Nephron (organoid): ENCODE data around the gene SEZ6L2.
"Not testable (repeated sequence)": the region's sequence is repeated elsewhere in the genome, so short reads cannot be mapped to it uniquely, and the experiment has no call there.

Source experiments
- H3K27ac Mint-ChIP-seq, 3 experiments: 2 replicates each; pipeline ENCODE4 v1.8.0; 2020; ENCODE audit warnings: mixed read lengths in 3 of 3, mild to moderate bottlenecking in 2 of 3, moderate library complexity in 1 of 3
- H3K27me3 Mint-ChIP-seq: 2 replicates; pipeline ENCODE4 v1.8.0; 2021; ENCODE audit warnings: low read depth, mild to moderate bottlenecking, moderate library complexity, mixed read lengths
- H3K36me3 Mint-ChIP-seq: 2 replicates; pipeline ENCODE4 v1.8.0; 2020; ENCODE audit warnings: low read depth, mixed read lengths
- H3K4me1 Mint-ChIP-seq: 2 replicates; pipeline ENCODE4 v1.8.0; 2020; ENCODE audit warnings: mixed read lengths
- H3K4me3 Mint-ChIP-seq, 3 experiments: 2 replicates each; pipeline ENCODE4 v1.8.0; 2020; ENCODE audit warnings: mild to moderate bottlenecking in 3 of 3, mixed read lengths in 3 of 3, moderate library complexity in 2 of 3
- H3K9me3 Mint-ChIP-seq: 2 replicates; pipeline ENCODE4 v1.8.0; 2020; ENCODE audit warnings: mixed read lengths
- TF ChIP-seq, protein P1 (sequence below), 3 experiments: fragments of 200-600 bp; sonication (generic); IDR thresholded peaks; one replicate each; pipeline ENCODE4 v1.5.0; 2021; ENCODE audit warnings: antibody characterized with exemption in 3 of 3; ENCODE audit not compliant: unreplicated experiment in 3 of 3

Gene SEZ6L2

DNA sequence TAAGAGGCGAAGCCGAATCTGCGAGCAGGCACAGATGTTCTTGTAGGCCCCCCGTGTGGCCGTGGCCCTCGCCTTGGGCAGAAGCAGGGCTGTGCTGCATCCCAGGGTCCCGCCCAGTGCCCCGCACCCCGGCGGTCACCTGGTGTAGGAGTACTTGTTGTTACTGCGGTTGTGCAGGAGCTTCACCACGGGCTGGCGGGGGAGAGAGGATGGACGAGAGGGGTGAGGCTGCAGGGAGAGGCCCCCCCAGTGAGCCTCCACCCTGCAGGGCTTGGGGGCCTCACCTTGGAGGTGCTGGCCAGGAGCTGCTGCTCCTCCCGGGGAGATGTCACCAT, 12.3 kb upstream of the SEZ6L2 start:
- Mint-ChIP-seq H3K4me1 (no peaks in the 10 kb centered on the region), H3K36me3 (peaks cover 36% of the 10 kb centered on the region), H3K27me3 (no peaks in the 10 kb centered on the region), H3K9me3 (no peaks in the 10 kb centered on the region), H3K4me3 (no peak overlapping the region), H3K27ac (no peak overlapping the region)
- TF ChIP-seq, protein P1, sequence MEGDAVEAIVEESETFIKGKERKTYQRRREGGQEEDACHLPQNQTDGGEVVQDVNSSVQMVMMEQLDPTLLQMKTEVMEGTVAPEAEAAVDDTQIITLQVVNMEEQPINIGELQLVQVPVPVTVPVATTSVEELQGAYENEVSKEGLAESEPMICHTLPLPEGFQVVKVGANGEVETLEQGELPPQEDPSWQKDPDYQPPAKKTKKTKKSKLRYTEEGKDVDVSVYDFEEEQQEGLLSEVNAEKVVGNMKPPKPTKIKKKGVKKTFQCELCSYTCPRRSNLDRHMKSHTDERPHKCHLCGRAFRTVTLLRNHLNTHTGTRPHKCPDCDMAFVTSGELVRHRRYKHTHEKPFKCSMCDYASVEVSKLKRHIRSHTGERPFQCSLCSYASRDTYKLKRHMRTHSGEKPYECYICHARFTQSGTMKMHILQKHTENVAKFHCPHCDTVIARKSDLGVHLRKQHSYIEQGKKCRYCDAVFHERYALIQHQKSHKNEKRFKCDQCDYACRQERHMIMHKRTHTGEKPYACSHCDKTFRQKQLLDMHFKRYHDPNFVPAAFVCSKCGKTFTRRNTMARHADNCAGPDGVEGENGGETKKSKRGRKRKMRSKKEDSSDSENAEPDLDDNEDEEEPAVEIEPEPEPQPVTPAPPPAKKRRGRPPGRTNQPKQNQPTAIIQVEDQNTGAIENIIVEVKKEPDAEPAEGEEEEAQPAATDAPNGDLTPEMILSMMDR (IDR thresholded peaks at IDR 0.05; ENCODE audit: unreplicated experiment in 3 of 3): no peak

DNA sequence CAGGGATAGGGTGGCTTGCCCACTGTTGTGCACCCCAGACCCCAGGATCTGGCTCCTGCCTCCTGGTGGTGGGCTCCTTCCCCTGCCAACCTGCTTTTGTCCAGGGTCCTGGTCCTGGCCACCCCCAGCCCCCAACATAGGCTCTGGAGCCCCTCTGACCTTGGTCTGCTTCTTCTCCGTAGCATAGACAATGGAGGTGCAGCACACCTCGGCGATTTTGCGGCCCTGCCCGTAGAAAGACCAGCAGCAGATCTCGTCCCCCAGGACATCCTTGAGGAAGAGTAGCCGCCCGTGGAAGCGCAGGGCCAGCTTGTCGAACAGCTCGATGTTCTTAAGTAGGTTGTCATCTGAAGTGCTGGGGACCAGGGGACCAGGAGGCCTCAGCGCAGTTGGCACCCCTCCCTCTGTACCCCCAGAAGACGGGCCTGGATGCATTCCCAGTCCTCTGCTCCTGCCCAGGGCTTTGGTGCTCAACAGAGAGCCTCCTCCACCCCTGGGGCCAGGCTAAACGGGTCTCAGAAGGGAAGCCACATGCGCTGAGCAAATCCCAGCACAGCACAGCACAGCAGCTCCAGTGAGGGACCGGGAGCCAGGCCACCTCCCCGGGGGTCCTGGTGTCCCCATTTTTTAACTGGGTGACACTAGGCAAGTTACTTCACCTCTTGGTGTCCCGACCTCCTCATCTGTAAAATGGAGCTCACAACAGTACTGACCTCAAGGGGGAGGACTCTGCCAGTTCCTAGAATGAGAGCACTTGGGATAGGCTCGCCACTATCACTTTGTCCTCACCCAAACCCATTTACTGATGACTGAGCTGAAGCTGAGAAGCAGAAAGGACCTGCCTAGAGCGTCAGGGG, 11.7 kb upstream of the SEZ6L2 start:
- Mint-ChIP-seq H3K4me1 (no peaks in the 10 kb centered on the region), H3K27ac (no peak overlapping the region), H3K4me3 (no peak overlapping the region), H3K9me3 (no peaks in the 10 kb centered on the region), H3K36me3 (peaks cover 30% of the 10 kb centered on the region), H3K27me3 (no peaks in the 10 kb centered on the region)
- TF ChIP-seq, protein P1 (IDR thresholded peaks at IDR 0.05; ENCODE audit: unreplicated experiment in 3 of 3): no peak

DNA sequence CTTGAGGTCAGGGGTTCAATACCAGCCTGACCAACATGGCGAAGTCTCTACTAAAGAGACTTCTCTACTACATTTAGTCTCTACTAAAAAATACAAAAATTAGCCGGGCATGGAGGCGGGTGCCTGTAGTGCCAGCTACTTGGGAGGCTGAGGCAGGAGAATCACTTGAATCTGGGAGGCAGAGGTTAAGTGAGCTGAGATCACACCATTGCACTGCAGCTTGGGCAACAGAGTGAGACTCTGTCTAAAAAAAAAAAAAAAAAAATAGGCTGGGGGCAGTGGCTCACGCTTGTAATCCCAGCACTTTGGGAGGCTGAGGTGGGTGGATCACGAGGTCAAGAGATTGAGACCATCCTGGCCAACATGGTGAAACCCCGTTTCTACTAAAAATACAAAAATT, 10.5 kb upstream of the SEZ6L2 start:
- not testable (repeated sequence) for H3K27ac Mint-ChIP-seq, H3K9me3 Mint-ChIP-seq, H3K27me3 Mint-ChIP-seq, H3K4me1 Mint-ChIP-seq, H3K4me3 Mint-ChIP-seq
- peaks cover 20% of the 10 kb centered on the region for H3K36me3 Mint-ChIP-seq

DNA sequence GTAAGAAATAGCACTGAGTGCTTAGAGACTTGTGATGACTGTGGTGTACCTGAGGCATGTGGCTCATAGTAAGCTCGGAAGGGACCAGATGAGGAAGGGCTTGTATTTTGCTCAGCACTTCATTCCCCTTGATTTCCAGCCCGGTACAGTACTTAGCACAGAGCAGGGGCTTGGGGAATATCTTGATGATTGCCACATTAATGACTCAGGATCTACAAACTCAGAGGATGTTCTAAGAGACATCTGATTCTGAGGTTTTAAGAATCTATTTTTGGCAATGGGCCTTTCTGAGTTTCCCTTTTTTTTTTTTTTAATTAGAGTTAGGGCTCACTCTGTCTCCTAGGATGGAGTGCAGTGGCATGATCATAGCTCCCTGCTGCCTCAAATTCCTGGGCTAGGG, 10.0 kb upstream of the SEZ6L2 start:
- Mint-ChIP-seq H3K4me1 (no peaks in the 10 kb centered on the region), H3K9me3 (no peaks in the 10 kb centered on the region), H3K27ac (no peak overlapping the region), H3K36me3 (peaks cover 16% of the 10 kb centered on the region), H3K4me3 (no peak overlapping the region), H3K27me3 (no peaks in the 10 kb centered on the region)
- TF ChIP-seq, protein P1 (IDR thresholded peaks at IDR 0.05; ENCODE audit: unreplicated experiment in 3 of 3): no peak

DNA sequence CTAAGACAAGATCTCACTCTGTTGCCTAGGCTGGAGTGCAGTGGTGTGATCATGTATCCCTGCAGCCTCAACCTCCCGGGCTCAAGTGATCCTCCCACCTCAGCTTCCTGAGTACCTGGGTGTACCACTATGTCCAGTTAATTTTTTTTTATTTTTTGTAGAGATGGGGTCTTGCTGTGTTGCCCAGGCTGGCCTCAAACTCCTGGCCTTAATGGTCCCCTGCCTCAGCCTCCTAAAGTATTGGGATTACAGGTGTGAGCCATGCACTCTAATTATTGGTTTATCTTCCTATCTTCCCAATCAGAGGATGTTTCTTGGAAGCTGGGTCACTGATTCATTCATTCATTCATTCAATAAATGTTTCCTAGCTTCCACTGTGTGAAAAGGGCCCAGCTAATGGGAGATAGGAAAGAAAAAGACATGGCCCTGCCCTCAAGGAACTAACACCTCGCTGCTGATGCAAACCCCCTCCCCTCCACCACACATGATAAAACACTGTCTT, 9.4 kb upstream of the SEZ6L2 start:
- Mint-ChIP-seq H3K36me3 (peaks cover 11% of the 10 kb centered on the region), H3K27me3 (no peaks in the 10 kb centered on the region), H3K27ac (no peak overlapping the region), H3K9me3 (no peaks in the 10 kb centered on the region), H3K4me3 (no peak overlapping the region), H3K4me1 (no peaks in the 10 kb centered on the region)
- TF ChIP-seq, protein P1 (IDR thresholded peaks at IDR 0.05; ENCODE audit: unreplicated experiment in 3 of 3): no peak

DNA sequence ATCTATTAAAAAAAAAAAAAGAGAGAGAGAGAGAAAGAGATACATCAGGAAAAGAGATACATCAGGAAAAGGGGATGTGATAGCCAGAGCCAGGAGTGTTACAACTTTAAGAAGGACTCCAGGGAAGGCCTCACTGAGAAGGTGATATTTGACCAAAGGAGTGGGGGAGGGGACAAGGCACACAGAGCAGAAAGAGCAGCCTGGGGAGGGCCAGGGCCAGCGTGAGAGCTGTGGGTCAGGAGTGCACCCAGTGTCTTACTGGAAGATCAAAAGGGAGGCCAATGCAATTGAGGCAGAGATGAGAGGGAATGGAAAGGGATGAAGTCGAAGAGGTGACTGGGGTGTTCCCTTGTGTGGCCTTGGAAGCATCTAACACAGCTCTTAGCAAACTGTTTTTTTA, 8.6 kb upstream of the SEZ6L2 start:
- Mint-ChIP-seq H3K27ac (no peak overlapping the region), H3K36me3 (peaks cover 4% of the 10 kb centered on the region), H3K27me3 (no peaks in the 10 kb centered on the region), H3K4me3 (no peak overlapping the region), H3K9me3 (no peaks in the 10 kb centered on the region), H3K4me1 (no peaks in the 10 kb centered on the region)
- TF ChIP-seq, protein P1 (IDR thresholded peaks at IDR 0.05; ENCODE audit: unreplicated experiment in 3 of 3): no peak
